ENCODE data around the gene CDC16.
"Not testable (repeated sequence)": the region's sequence is repeated elsewhere in the genome, so short reads cannot be mapped to it uniquely, and the experiment has no call there.

Gene CDC16

GRCh38 chr13:114229506-114229905 is 5.2 kb upstream of the CDC16 start:
- DNase-seq, result no peak

GRCh38 chr13:114230117-114230516 is 4.6 kb upstream of the CDC16 start:
- DNase-seq, result no peak

GRCh38 chr13:114230575-114230974 is 4.1 kb upstream of the CDC16 start:
- DNase-seq, result no peak

GRCh38 chr13:114231886-114232285 is 2.8 kb upstream of the CDC16 start:
- no peak for DNase-seq

GRCh38 chr13:114234266-114234644 is 442 bp upstream of the CDC16 start:
- DNase-seq, result no peak

GRCh38 chr13:114235697-114236096 is 1.0 kb downstream of the CDC16 start:
- DNase-seq, result no peak

GRCh38 chr13:114236227-114236626 is 1.5 kb downstream of the CDC16 start:
- DNase-seq, result no peak

GRCh38 chr13:114237415-114238112 is 2.9 kb downstream of the CDC16 start:
- DNase-seq, result no peak

- no peak for DNase-seq
These were observed 7.2 kb downstream of the CDC16 start for GRCh38 chr13:114241918-114242317.

- no peak for DNase-seq
These were observed 9.3 kb downstream of the CDC16 start for GRCh38 chr13:114243971-114244370.

- DNase-seq, result no peak
These were observed 9.9 kb downstream of the CDC16 start for GRCh38 chr13:114244637-114245036.

GRCh38 chr13:114248011-114248410 is 13.3 kb downstream of the CDC16 start:
- no peak for DNase-seq

GRCh38 chr13:114249077-114249476 is 14.4 kb downstream of the CDC16 start:
- DNase-seq, result no peak

GRCh38 chr13:114251639-114252440 is 17.1 kb downstream of the CDC16 start:
- DNase-seq, result not testable (repeated sequence)

- no peak for DNase-seq
These were observed 21.9 kb downstream of the CDC16 start for GRCh38 chr13:114256547-114256946.

GRCh38 chr13:114257014-114257413 is 22.3 kb downstream of the CDC16 start:
- DNase-seq, result no peak

- DNase-seq, result no peak
These were observed 23.9 kb downstream of the CDC16 start for GRCh38 chr13:114258589-114258988.

- no peak for DNase-seq
These were observed 24.7 kb downstream of the CDC16 start for GRCh38 chr13:114259374-114259773.

- no peak for DNase-seq
These were observed 25.3 kb downstream of the CDC16 start for GRCh38 chr13:114259974-114260373.

GRCh38 chr13:114260814-114261213 is 26.1 kb downstream of the CDC16 start:
- DNase-seq, result no peak

- no peak for DNase-seq
These were observed 26.8 kb downstream of the CDC16 start for GRCh38 chr13:114261328-114261965.

- DNase-seq, result no peak
These were observed 28.9 kb downstream of the CDC16 start for GRCh38 chr13:114263578-114263977.

GRCh38 chr13:114264313-114264712 is 29.6 kb downstream of the CDC16 start:
- not testable (repeated sequence) for DNase-seq
